GM12801 (cell line): ENCODE data around the gene CIRBP.

Experiments
- TF ChIP-seq, protein P1 (sequence below): IDR thresholded peaks from one replicate; pipeline ENCODE4 v1.5.1; 2011; ENCODE audit warnings: control low read depth; ENCODE audit not compliant: insufficient read length; ENCODE audit errors: extremely low read depth

CIRBP gene

DNA sequence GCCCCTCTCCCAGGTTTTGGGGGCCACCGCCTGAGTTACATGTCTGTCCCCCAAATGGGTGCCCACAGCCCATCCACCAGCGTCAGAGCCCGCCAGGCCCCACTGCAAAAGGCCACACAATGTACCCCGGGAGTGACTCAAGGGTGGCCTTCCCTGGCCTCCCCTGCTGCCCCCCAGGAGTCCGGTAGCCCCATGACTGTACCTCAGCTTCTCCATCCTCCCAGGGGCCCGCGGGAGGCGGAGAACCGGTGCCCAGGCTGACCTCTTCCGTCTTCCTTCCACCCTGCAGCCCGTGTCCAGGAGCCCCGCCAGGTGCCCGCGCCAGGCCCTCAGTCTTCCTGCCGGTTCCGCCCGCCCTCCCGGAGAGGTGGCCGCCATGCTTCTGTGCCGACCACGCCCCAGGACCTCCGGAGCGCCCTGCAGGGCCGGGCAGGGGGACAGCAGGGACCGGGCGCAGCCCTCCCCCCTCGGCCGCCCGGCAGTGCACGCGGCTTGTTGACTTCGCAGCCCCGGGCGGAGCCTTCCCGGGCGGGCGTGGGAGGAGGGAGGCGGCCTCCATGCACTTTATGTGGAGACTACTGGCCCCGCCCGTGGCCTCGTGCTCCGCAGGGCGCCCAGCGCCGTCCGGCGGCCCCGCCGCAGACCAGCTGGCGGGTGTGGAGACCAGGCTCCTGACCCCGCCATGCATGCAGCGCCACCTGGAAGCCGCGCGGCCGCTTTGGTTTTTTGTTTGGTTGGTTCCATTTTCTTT, 41.7 kb upstream of the CIRBP start:
- TF ChIP-seq, protein P1, sequence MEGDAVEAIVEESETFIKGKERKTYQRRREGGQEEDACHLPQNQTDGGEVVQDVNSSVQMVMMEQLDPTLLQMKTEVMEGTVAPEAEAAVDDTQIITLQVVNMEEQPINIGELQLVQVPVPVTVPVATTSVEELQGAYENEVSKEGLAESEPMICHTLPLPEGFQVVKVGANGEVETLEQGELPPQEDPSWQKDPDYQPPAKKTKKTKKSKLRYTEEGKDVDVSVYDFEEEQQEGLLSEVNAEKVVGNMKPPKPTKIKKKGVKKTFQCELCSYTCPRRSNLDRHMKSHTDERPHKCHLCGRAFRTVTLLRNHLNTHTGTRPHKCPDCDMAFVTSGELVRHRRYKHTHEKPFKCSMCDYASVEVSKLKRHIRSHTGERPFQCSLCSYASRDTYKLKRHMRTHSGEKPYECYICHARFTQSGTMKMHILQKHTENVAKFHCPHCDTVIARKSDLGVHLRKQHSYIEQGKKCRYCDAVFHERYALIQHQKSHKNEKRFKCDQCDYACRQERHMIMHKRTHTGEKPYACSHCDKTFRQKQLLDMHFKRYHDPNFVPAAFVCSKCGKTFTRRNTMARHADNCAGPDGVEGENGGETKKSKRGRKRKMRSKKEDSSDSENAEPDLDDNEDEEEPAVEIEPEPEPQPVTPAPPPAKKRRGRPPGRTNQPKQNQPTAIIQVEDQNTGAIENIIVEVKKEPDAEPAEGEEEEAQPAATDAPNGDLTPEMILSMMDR: no peak

DNA sequence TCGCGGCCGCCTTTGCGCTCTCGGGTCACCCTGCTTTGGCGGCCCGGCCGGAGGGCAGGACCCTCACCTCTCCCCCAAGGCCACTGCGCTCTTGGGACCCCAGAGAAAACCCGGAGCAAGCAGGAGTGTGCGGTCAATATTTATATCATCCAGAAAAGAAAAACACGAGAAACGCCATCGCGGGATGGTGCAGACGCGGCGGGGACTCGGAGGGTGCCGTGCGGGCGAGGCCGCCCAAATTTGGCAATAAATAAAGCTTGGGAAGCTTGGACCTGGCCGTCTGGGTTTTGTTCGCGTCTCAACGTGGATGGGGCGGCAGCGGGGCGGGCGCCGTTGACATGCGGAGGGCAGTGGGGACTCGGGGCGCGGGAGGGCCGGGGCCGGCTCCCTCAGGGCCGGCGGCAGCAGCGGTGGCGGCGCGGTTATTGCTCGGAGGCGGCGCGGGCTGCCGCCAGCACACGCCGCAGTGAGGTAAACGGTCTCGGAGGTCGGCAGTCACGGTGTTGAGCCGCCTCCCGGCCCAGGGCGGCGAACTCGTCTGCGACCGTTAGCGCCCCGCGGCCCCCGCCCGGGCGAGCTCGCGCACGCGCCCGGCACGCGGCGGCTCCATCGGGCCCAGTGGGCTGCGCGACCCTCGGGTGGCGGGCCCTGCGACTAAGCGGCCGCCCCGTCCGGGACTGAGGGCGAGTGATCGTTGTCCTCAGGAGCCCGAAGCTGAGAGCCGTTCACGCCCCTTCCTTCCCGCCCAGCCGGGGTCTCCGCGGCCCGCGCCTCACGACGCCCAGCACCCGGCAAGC, 40.8 kb upstream of the CIRBP start:
- TF ChIP-seq, protein P1: no peak

DNA sequence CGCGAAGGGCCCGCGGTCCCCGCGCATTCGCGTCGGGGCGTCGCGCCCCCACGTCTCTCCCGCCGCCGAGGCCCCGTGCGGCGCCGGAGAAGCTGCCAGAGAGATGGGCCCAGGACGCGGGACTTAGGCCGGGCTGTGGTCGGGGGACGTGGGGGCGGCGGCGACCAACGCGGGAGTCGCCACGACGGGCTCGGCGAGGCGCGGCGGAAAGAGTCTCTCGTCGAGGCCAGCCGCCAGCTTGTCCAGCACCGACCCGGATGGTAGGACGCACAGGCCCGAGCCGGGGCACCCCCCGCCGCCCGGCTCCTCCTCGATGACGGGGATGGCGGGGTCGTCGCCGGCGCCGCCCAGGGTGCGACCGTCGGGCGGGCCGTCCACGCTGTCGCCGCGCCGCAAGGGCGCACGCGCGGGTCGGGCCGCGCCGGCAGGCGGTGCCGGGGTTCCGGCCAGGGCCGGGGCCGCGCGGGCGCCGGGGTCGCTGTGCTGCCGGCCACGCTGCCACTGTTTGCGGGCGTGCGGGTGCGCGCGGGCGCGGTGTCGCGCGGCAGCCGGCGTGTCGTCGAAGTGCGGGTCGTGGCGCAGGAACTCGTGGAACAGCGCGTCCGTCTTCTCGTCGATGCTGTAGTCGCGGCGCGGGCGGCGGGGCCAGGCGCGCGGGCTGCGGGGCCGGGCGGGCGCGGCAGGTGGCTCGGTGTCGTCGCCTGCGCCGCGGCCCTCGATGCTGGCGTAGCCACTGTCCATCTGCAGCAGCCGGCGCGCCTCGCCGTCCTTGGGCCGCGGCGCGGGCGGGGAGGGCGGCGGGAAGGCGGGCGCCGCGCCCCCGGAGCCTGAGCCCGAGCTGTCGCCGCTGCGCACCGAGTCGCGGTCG, 39.8 kb upstream of the CIRBP start:
- TF ChIP-seq, protein P1: no peak

DNA sequence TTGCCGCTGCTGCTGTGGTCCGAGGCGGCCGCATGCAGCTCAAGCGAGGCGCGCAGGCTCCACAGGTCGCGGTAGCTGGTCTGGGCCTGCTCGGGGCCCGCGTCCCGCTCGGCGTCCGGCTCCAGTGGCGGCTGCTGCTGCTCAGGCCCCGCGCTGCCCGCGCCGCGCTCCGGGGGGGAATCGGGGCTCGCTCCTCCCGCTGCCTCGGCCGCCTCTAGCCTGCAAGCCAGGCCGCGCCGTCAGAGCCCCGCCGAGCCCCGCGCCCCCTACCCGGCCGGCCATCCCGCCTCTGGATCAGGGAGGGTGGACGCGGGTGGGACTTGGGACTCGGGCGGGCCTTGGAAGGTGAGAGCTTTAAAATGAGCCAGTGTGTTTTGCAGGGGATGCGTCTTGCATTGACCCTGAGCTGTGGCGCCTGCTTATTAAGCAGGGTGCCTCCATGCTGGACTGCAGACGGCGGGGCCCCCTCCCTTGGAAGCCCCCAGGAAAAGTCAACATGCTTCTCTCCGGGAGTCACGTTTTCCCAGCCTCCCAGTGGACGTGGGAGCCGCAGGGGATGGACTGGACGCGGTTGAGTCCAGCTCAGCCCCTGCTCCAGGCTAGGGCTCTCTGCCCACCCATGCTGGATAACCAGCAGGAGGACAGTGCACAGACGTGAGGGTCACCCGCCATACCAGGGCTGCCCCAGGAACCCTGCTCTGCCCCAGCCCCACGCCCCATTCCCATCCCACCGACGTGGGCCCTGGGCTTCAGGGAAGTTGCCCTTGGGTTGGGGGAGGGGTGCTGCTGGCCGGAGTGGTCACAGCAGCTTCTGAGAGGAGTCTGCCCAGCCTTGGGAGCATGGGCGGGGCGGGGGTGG, 39.0 kb upstream of the CIRBP start:
- TF ChIP-seq, protein P1: no peak

DNA sequence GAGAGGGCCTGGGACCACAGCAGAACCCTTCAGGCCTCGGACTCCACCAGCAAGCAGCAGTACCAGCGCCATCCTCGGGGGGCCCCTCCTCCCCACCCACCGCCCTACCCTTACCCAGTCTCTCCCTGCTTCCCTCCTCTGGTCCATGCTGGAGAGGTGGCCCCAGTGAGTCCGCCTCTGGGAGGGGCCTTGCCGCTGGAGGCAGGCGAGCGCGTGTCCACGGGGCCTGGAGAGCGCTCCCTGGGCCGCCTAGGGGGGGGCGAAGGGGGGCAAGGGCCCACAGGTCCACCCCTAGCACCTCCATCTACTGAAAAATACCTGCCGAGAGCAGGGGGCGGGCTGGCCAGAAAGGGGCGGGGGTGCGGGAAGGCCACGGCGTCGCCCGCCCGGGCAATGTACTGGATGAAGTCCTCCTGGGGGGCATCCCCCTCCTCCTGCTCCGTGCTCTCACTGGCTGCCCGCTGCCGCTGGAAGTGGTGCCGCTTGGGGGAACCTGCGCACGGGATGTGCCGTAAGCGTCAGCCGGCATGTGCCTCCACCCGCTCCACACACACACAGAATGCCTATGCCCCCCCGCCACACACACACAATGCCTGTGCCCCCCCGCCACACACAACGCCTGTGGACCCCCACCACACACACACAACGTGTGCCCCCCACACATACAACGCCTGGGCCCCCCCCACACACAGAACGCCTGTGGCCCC, 38.2 kb upstream of the CIRBP start:
- TF ChIP-seq, protein P1: no peak

DNA sequence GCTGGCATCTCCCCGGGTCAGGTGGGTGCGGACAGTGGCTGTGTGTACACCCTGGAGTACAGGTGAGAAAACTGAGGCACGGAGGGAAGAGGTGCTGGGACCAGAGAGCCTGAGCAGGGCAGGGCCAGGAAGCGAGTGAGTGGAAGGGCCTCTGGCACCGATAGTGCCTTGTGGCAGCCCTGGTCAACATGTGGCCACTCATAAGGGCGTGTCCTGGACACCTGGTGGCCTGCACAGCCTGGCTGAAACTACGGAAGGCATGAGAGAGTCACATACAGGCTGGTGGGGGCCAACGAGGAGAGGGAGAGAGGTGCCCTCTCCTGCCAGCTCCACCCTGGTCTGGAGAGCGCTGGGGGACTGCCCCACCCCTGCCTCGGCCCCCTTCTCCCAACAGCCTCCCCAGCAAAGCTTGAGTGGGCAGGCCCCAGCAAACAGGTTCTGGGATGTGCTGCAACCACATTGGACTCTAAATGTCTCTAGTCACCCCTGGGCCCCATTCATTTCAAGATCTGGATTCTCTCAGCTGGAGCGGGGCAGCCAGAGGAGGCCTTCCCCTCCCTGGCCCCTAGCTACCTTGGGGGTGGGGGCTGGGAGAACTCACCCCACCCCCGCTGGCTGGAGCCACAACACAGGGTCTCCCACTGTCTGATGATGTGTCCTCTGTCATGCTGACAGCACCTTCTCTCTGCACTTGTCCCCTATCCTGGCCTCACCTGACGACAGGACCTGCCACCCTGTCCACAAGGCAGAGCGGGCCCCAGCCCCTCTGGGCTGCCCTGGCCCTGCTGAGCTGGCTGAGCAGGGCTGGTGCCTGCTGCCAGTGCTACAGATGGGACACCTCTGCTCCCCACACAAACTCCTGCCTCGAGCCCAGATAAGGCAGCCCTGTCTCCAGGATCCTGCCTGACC, 37.1 kb upstream of the CIRBP start:
- TF ChIP-seq, protein P1: no peak
